ENCODE data around the gene FAM53B. TPM values are rescaled to one million over a fixed set of nuclear protein-coding genes. Genes with fewer than 3 reads are reported as not detected.

The FAM53B gene
- total RNA-seq, 1 experiment from 2014 or later = 10.0 TPM

GRCh38 chr10:124569623-124570470, 174.3 kb downstream of the FAM53B start:
- DNase-seq (ENCODE audit: extremely low read depth, low read depth) = no peak

Small RNA genes lying within 50 kb of the gene (small RNA-seq; reads per million reads assigned to genes)
- gene RF00019 = 0 reads per million in 2 experiments

Other genes with a start within 250 kb of the FAM53B start
- 44.3 and 44.7 TPM in 2 replicates for gene EEF1AKMT2, start 47.5 kb upstream of the FAM53B start, total RNA-seq (2014; rRNA removed; shearing (Covaris generic))
- gene ABRAXAS2, start 57.4 kb upstream of the FAM53B start, total RNA-seq (2014; rRNA removed; shearing (Covaris generic)) = 19.5 and 23.9 TPM in 2 replicates
- 27.6 and 30.5 TPM in 2 replicates for gene ZRANB1, start 197.7 kb upstream of the FAM53B start, total RNA-seq (2014; rRNA removed; shearing (Covaris generic))

Data from NCI-H460 (cell line).